Vagina (tissue), 2 donors: ENCODE measurements around the gene RAP1A.

Experiments used
- CTCF ChIP-seq, 3 experiments: fragments of 450-650 bp in 2 of 3; fragments of 200-600 bp in 1 of 3; sonication (generic) in 1 of 3; IDR thresholded peaks; one replicate each; pipeline ENCODE4 v1.5.1; 2017 to 2019; ENCODE audit warnings: antibody characterized with exemption in 3 of 3, mild to moderate bottlenecking in 2 of 3, moderate library complexity in 2 of 3
- POLR2A ChIP-seq, 2 donors: fragments of 450-650 bp; IDR thresholded peaks; one replicate each; pipeline ENCODE4 v1.6.1; 2017; ENCODE audit warnings: antibody characterized with exemption in 2 of 2, mild to moderate bottlenecking in 2 of 2, moderate library complexity in 2 of 2
- POLR2AphosphoS5 ChIP-seq, 2 donors: sonication (generic); formaldehyde crosslinking; IDR thresholded peaks; one replicate each; pipeline ENCODE4 v1.9.0; 2017; ENCODE audit warnings: antibody characterized with exemption in 2 of 2, mild to moderate bottlenecking in 2 of 2, low read depth in 1 of 2; ENCODE audit not compliant: insufficient read depth in 1 of 2

- TF ChIP-seq CTCF (IDR thresholded peaks at IDR 0.05) (no peak), POLR2A (IDR thresholded peaks at IDR 0.05) (no peak), POLR2AphosphoS5 (IDR thresholded peaks at IDR 0.05; ENCODE audit: insufficient read depth in 1 of 2, low read depth in 1 of 2) (no peak)
These were observed 52.7 kb downstream of the RAP1A start for GRCh38 chr1:111672331-111672730.
